Cardiac muscle cell (in vitro differentiated cells and primary cell): ENCODE results near the gene GJC2. TPM values are rescaled to one million over a fixed set of nuclear protein-coding genes. Genes with fewer than 3 reads are reported as not detected.

Experiments used
- DNase-seq, 2 donors: peaks; one replicate each; pipeline versions ENCODE4 v3.0.0 to v3.0.0-alpha.2; 2010 to 2017; ENCODE audit warnings: low read depth in 1 of 2, low spot score in 1 of 2
- H3K27ac ChIP-seq: fragments of 200-600 bp; sonication (generic); 2 replicates; pipeline ENCODE4 v1.5.1; 2016
- H3K27me3 ChIP-seq: fragments of 200-600 bp; sonication (generic); 2 replicates; pipeline ENCODE4 v1.6.0; 2016; ENCODE audit warnings: control low read depth
- H3K36me3 ChIP-seq: fragments of 200-600 bp; sonication (generic); 2 replicates; pipeline ENCODE4 v1.5.1; 2016; ENCODE audit warnings: control low read depth
- H3K4me1 ChIP-seq: fragments of 200-600 bp; sonication (generic); 2 replicates; pipeline ENCODE4 v1.8.1; 2017; ENCODE audit warnings: low read depth, mild to moderate bottlenecking, mixed run types
- H3K4me3 ChIP-seq: fragments of 200-600 bp; sonication (generic); 2 replicates; pipeline ENCODE4 v1.5.1; 2016; ENCODE audit warnings: mild to moderate bottlenecking
- H3K9me3 ChIP-seq: fragments of 200-600 bp; sonication (generic); 2 replicates; pipeline ENCODE4 v1.5.1; 2017; ENCODE audit warnings: low read depth, mild to moderate bottlenecking, control low read depth
- polyA plus RNA-seq: library from polyadenylated mRNA; unstranded; fragments of >200 nt; fragmentation: Nextera tagmentation; extraction: Ambion mirVana; gene quantifications from 2 replicates; pipeline ENCODE4 v1.2.1, GENCODE V29; 2016
- total RNA-seq: library from RNA; depleted of rRNA; stranded (reverse); fragments of >200 nt; gene quantifications from 2 replicates; pipeline ENCODE4 v1.2.3, GENCODE V29; 2016
- TF ChIP-seq, protein P1 (sequence below): IDR thresholded peaks from 2 replicates; pipeline ENCODE4 v1.5.1; 2012; ENCODE audit warnings: low read depth, mild to moderate bottlenecking, low read length

Gene GJC2
- total and polyA plus RNA-seq, 2 experiments from 2014 or later: 0.13 to 0.51 TPM

DNA sequence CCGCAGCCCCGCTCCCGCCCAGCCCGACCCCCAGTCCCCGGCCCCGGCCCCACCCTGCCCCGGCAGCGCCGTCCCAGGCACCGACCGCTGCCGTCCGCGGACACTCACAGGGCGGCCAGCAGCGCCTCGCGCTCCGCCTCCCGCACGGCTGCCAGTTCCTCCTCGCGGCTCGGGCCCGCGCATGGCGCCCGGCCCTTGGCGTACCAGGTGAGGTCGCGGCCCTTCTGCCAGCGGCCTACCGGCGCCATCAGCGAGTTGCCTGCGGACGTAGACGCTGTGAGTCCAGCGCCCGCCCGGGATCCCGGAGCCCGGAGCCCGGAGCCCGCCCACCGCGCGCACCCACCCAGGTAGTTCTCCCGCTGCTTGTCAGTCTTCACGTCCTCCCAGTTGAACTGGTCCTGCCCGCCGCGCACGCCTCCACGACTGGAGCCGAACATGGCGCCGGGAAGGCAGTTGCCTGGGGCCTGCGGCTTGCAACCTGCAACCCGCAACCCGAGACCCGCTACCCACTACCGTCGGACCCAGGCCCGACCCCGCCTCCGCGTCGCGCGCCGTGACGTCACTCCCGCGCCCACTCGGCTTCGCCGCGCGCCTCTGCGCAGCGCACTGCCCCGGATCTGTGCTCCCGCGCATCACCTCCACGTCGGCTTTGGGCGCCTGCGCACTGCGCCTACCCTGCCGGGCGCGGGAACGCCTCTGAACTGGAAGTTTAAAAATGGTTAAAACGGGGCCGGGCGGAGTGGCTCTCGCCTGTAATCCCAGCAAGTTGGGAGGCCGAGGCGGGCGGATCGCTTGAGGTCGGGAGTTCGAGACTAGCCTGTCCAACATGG lies 46.7 kb upstream of the GJC2 start, which contains the start of gene C1orf35:
TSS of gene C1orf35 (minus strand) at position 535 of the 830 bp plus-strand sequence. CDS start at position 437, 98 bp downstream.
- peaks cover 28% of the 10 kb centered on the region for H3K36me3 ChIP-seq
- H3K4me3 ChIP-seq: peak within 1 kb of the TSS; percentile 92
- H3K27ac ChIP-seq: peak within 1 kb of the TSS; percentile 90
- no peaks in the 10 kb centered on the region for H3K4me1 ChIP-seq
- H3K9me3 ChIP-seq: no peaks in the 10 kb centered on the region
- H3K27me3 ChIP-seq: no peaks in the 10 kb centered on the region
- TF ChIP-seq, protein P1, sequence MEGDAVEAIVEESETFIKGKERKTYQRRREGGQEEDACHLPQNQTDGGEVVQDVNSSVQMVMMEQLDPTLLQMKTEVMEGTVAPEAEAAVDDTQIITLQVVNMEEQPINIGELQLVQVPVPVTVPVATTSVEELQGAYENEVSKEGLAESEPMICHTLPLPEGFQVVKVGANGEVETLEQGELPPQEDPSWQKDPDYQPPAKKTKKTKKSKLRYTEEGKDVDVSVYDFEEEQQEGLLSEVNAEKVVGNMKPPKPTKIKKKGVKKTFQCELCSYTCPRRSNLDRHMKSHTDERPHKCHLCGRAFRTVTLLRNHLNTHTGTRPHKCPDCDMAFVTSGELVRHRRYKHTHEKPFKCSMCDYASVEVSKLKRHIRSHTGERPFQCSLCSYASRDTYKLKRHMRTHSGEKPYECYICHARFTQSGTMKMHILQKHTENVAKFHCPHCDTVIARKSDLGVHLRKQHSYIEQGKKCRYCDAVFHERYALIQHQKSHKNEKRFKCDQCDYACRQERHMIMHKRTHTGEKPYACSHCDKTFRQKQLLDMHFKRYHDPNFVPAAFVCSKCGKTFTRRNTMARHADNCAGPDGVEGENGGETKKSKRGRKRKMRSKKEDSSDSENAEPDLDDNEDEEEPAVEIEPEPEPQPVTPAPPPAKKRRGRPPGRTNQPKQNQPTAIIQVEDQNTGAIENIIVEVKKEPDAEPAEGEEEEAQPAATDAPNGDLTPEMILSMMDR: no peak
- peak; percentile 93 to 95 for DNase-seq

DNA sequence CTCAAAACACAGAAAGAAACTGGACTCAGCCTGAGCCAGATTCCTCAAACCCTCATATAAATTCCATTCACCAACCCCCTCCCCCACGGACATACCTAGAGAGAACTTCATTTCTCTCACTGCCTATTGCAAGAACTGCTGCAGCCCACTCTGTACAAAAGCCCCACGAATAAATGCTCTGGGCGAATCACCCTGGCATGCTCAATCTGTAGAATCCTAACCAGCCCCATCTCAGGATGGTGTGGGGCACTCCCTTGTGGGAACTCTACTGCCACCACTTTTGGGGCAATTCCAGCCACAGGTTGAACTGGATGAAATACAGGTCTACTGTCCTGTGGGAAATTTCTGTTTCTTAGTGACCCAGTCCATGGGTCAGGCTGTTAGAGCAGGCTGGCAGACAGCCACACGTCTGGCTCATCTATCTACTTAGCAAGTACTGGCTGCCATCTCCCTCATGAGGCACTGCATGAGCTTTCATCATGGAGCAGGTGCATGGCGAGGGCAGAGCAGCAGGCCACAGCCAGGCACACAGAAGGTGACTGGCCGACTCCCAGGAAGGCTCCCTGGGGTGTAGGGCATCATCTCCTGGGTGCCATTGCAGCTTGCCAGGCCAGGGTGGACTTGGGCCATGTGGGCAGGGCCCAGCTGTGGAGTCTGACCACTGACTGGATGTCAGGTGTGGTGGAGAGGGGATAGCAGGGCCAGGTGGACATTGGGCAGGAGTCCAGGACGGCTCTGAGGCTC lies 45.0 kb upstream of the GJC2 start:
- Histone ChIP-seq H3K36me3 (peaks cover 11% of the 10 kb centered on the region), H3K4me3 (no peak overlapping the region), H3K9me3 (no peaks in the 10 kb centered on the region), H3K27ac (peak overlapping the region; percentile 11), H3K27me3 (no peaks in the 10 kb centered on the region), H3K4me1 (no peaks in the 10 kb centered on the region)
- no peak for DNase-seq
- TF ChIP-seq, protein P1: no peak

DNA sequence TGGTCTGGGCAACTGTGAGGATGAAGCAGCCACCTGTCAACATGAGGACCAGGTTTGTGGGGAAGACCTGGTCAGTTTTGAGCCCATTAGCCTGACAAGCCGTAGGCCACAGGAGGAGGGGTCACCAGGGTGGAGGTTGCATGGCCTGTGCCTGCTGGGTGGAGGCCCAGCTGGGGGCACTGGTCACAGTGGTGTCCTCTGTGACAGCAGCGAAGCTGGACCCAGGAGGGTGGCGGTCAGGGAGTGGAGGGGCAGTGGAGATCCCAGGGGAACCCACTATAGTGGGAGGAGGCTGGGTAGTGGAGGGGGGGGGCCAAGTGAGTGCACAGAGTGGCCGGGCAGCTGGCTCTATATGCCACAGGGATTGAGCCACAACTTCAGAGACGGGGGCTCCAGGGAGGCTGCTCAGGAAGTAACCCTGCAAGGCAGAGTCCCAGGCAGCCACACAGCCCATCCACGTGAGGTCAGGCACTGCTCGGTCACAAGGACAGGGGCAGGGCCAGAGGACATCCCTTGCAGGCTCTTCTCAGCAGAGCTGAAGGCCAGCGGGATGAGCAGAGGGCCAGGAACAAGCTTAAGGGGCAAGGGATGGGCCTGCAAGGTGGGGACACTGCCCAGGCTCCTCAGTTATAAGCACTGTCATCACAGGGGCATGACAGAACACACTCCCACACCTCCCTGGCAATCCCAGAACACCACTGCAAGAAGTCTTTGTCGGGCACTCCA lies 44.3 kb upstream of the GJC2 start:
- Histone ChIP-seq H3K36me3 (peaks cover 9% of the 10 kb centered on the region), H3K4me1 (no peaks in the 10 kb centered on the region), H3K27me3 (no peaks in the 10 kb centered on the region), H3K9me3 (no peaks in the 10 kb centered on the region), H3K4me3 (no peak overlapping the region), H3K27ac (no peak overlapping the region)
- TF ChIP-seq, protein P1: no peak
- no peak for DNase-seq

DNA sequence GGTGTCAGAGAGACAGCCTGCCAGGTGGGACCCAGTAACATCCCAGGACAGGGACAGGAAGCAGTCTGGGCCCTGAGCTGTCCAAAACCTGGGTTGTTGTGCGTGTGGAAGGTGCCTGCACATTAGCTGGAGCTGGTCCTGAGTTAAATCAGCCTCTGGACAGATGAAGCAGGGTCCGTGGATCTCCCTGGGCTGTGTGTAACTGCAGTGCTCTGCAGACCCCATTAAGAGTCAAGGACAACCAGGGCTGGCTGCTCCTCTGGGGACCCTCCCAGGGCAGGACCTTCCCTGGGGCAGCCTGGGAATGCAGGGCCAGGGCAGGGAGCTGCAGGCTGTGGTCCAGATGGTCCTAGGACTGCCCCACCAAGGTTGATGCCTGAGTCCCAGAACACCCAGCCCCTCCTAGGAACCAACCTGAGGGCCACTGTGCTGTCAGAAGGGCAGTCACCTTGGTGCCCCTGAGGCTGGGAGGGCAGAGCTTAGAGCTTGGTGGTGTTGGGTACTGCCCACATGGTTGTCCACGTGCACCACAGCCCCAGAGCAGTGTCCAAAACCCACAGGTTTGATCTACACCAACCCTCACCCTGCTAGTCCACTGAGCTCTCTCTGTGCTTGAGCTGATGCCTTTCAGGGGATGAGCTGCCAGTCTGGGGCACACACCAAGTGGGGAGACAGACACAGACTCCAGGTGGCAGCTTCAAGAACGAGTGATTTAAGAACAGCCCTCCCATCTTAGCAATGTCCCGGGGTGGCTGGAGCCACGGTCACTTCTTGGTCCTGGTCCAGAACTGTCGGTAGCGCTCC lies 43.5 kb upstream of the GJC2 start:
- peaks cover 4% of the 10 kb centered on the region for H3K36me3 ChIP-seq
- TF ChIP-seq, protein P1: no peak

DNA sequence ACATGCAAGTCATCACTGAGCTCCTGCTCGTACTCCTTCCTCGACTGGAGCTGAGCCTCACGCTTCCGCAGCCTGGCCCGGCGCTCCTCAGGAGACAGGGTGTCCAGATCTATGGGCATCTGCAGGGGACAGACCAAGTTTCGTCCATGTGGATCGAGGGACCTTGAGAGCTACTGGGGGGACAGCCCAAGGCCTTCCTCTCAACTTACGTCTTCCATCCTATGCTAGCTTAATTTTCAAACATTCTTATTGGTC lies 43.0 kb upstream of the GJC2 start:
- Histone ChIP-seq H3K36me3 (peaks cover 2% of the 10 kb centered on the region), H3K27ac (no peak overlapping the region), H3K4me1 (no peaks in the 10 kb centered on the region), H3K9me3 (no peaks in the 10 kb centered on the region), H3K27me3 (no peaks in the 10 kb centered on the region), H3K4me3 (no peak overlapping the region)
- DNase-seq: no peak
- TF ChIP-seq, protein P1: no peak

More for the DNA sequence above, 43.5 kb upstream of the GJC2 start:
- Histone ChIP-seq H3K9me3 (no peaks in the 10 kb centered on the region), H3K27ac (no peak overlapping the region), H3K27me3 (no peaks in the 10 kb centered on the region), H3K4me3 (no peak overlapping the region), H3K4me1 (no peaks in the 10 kb centered on the region)
- no peak for DNase-seq
